HG03097 (cell line): ENCODE measurements around the gene TSPY8.
"Not testable (repeated sequence)": the region's sequence is repeated elsewhere in the genome, so short reads cannot be mapped to it uniquely, and the experiment has no call there.

Experiments
- ATAC-seq: cut with Tn5 transposase; IDR thresholded peaks from one replicate; pipeline ENCODE4 v1.9.1; 2021; ENCODE audit not compliant: unreplicated experiment, low FRiP score

The TSPY8 gene

DNA sequence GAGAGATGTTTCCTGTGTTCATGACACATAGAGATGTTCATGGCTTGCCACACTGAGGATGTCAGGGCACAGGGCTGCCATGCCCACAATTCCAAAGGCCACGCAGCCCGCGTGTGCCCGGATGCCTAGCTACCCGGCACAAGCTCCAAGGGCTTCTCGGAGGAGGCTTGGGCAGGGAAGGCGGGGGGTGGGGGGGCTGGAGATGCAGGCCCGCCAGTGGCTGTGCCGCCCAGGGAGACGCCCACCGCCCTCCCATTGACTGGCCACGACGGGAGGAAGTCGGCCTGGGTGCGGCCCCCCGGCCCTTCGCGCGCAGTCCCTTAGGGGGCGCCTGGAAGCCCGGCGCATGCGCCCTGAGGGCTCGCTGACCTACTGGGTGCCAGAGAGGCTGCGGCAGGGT is at the start of gene TSPY8:
Gene TSPY8 (plus strand): TSS at position 301 of the 400 bp plus-strand sequence. CDS start 46 bp downstream, at position 347.
- ATAC-seq, result not testable (repeated sequence)

GRCh38 chrY:9320996-9321395 is 36.6 kb upstream of the TSPY8 start:
- no peak for ATAC-seq

- ATAC-seq, result not testable (repeated sequence)
Observed at GRCh38 chrY:9337164-9337563, 20.4 kb upstream of the TSPY8 start, which contains the start of gene TSPY4. TSS of gene TSPY4 (plus strand) at chrY:9337464. CDS start at chrY:9337510, 46 bp downstream.

- not testable (repeated sequence) for ATAC-seq
Observed at GRCh38 chrY:9396527-9396926, 38.9 kb downstream of the TSPY8 start.

DNA sequence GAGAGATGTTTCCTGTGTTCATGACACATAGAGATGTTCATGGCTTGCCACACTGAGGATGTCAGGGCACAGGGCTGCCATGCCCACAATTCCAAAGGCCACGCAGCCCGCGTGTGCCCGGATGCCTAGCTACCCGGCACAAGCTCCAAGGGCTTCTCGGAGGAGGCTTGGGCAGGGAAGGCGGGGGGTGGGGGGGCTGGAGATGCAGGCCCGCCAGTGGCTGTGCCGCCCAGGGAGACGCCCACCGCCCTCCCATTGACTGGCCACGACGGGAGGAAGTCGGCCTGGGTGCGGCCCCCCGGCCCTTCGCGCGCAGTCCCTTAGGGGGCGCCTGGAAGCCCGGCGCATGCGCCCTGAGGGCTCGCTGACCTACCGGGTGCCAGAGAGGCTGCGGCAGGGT is 40.5 kb downstream of the TSPY8 start, which contains the start of gene TSPY3:
Gene TSPY3 (plus strand): TSS at position 301 of the 400 bp plus-strand sequence. CDS start 46 bp downstream, at position 347.
- ATAC-seq, result not testable (repeated sequence)
